Endothelial cell of umbilical vein (primary cell): ENCODE measurements around the gene CHTF8. TPM values are rescaled to one million over a fixed set of nuclear protein-coding genes. Genes with fewer than 3 reads are reported as not detected.

Experiments
- BruUV-seq: library from RNA; stranded (reverse); fragments of 400-500 nt; replicated peaks from 2 replicates; lab custom pipeline; 2021; lab: Mats Ljungman, UMichigan
- CTCF ChIA-PET: fragments of 300-600, 350-600 bp; sonication (Branson Sonifier 250); formaldehyde crosslinking; loops from one replicate; lab custom pipeline; 2021; ENCODE audit warnings: antibody characterized with exemption, inconsistent platforms; lab: Charles Lee
- POLR2A ChIA-PET: fragments of 300-600, 350-600 bp; sonication (Branson Sonifier 250); formaldehyde crosslinking; loops from one replicate; lab custom pipeline; 2021; ENCODE audit warnings: antibody characterized with exemption, inconsistent platforms; lab: Charles Lee
- DNase-seq: peaks from one replicate; pipeline ENCODE4 v3.0.0-alpha.2; 2011; ENCODE audit warnings: low read depth, low spot score
- FAIRE-seq: peaks from 2 replicates; lab custom pipeline; 2011; peaks lifted over from hg19 to GRCh38; lab: Jason Lieb, UNC
- H2AFZ ChIP-seq: 2 replicates; pipeline ENCODE4 v1.6.0; 2012; ENCODE audit warnings: low read depth, low read length, control low read depth, inconsistent platforms
- H3K27ac ChIP-seq: 2 replicates; pipeline ENCODE4 v1.5.1; 2011; ENCODE audit warnings: low read depth, mild to moderate bottlenecking, control low read depth, low read length, moderate library complexity; ENCODE audit not compliant: insufficient read depth
- H3K27me3 ChIP-seq, 2 experiments: 2 replicates each; pipeline versions ENCODE4 v1.6.0 to v1.6.1; 2011; ENCODE audit warnings: low read length in 2 of 2, mixed read lengths in 1 of 2; ENCODE audit not compliant: control insufficient read depth in 2 of 2, insufficient read depth in 2 of 2
- H3K36me3 ChIP-seq, 2 experiments: 2 replicates in 1 of 2; 3 replicates in 1 of 2; pipeline ENCODE4 v1.5.1; 2011; ENCODE audit warnings: low read length in 2 of 2, mild to moderate bottlenecking in 1 of 2, moderate library complexity in 1 of 2; ENCODE audit not compliant: control insufficient read depth in 2 of 2, insufficient read depth in 2 of 2; ENCODE audit errors: extremely low read depth in 1 of 2
- H3K4me1 ChIP-seq: 3 replicates; pipeline ENCODE4 v1.5.1; 2011; ENCODE audit warnings: mild to moderate bottlenecking, low read length; ENCODE audit not compliant: control insufficient read depth, insufficient read depth; ENCODE audit errors: extremely low read depth
- H3K4me2 ChIP-seq: 2 replicates; pipeline ENCODE4 v1.6.1; 2011; ENCODE audit warnings: low read length, control low read depth, mixed read lengths; ENCODE audit not compliant: insufficient read depth
- H3K4me3 ChIP-seq, 3 experiments: fragments of 200-600 bp in 1 of 3; sonication (generic), shearing (Covaris generic) in 1 of 3; replicated peaks in 1 of 3; 2 replicates each; pipeline ENCODE4 v1.5.1; 2011 to 2016; ENCODE audit warnings: control low read depth in 3 of 3, low read length in 3 of 3, mild to moderate bottlenecking in 2 of 3, inconsistent platforms in 1 of 3, low read depth in 1 of 3, moderate library complexity in 1 of 3; ENCODE audit not compliant: insufficient read depth in 1 of 3
- H3K79me2 ChIP-seq: 2 replicates; pipeline ENCODE4 v1.6.0; 2012; ENCODE audit warnings: low read length, inconsistent platforms; ENCODE audit not compliant: control insufficient read depth, insufficient read depth
- H3K9ac ChIP-seq: replicated peaks from 2 replicates; pipeline ENCODE3; 2011; ENCODE audit warnings: low read length, control low read depth; ENCODE audit not compliant: insufficient read depth; ENCODE audit errors: extremely low read depth
- H3K9me1 ChIP-seq: replicated peaks from 3 replicates; pipeline ENCODE4 v1.6.0; 2011; ENCODE audit warnings: mild to moderate bottlenecking, low read length; ENCODE audit not compliant: control insufficient read depth, insufficient read depth; ENCODE audit errors: extremely low read depth
- H3K9me3 ChIP-seq: replicated peaks from 2 replicates; pipeline ENCODE4 v1.5.1; 2012; ENCODE audit warnings: low read length, inconsistent platforms; ENCODE audit not compliant: control insufficient read depth, insufficient read depth
- H4K20me1 ChIP-seq: replicated peaks from 2 replicates; pipeline ENCODE3; 2011; ENCODE audit warnings: mild to moderate bottlenecking, low read length; ENCODE audit not compliant: control insufficient read depth, insufficient read depth; ENCODE audit errors: extremely low read depth
- CTCF ChIP-seq, 2 donors: IDR thresholded peaks; 1 replicate in 1 of 2; 2 replicates in 1 of 2; pipeline ENCODE4 v1.5.1; 2011; ENCODE audit warnings: low read length in 2 of 2, mild to moderate bottlenecking in 2 of 2, moderate library complexity in 2 of 2, control low read depth in 1 of 2, inconsistent platforms in 1 of 2, low read depth in 1 of 2; ENCODE audit not compliant: insufficient read depth in 1 of 2; ENCODE audit errors: extremely low read depth in 1 of 2
- POLR2AphosphoS5 ChIP-seq: IDR thresholded peaks from 2 replicates; pipeline ENCODE4 v1.6.1; 2012; ENCODE audit warnings: low read depth, mild to moderate bottlenecking, control low read depth, low read length, moderate library complexity; ENCODE audit not compliant: insufficient read depth
- dilution Hi-C: fragments of 300-500 bp; cut with MboI; formaldehyde crosslinking; loops from one replicate; pipeline ENCODE4 v1.15.0; 2019; ENCODE audit warnings: low sequenced_read_pairs; ENCODE audit not compliant: extremely low pct_ligation_motif_present
- intact Hi-C: fragments of 100-400 bp; cut with micrococcal nuclease; formaldehyde crosslinking; loops from one replicate; pipeline ENCODE4 v1.10.0; 2022
- polyA plus RNA-seq, 4 experiments: library from polyadenylated mRNA; depleted of rRNA in 3 of 4; stranded (reverse) in 3 of 4; unstranded in 1 of 4; fragments of >200 nt; gene quantifications; 2 replicates each; pipeline versions ENCODE4 v1.2.1 to v1.2.3, GENCODE V29; 2011 to 2012; ENCODE audit warnings: missing spikeins in 1 of 4
- total RNA-seq: library from RNA; stranded (reverse); gene quantifications from 2 replicates; pipeline ENCODE4 v1.2.3, GENCODE V29; 2021

CHTF8 gene
- total and polyA plus RNA-seq, 2 donors (not counting 3 experiments of a cell fraction or from before 2014, with no cell fraction given), result 128 to 131 TPM

GRCh38 chr16:69107316-69107962 is 24.9 kb downstream of the CHTF8 start:
- dilution Hi-C loops (no loop called here), intact Hi-C loops (loop anchor here (5.0 kb wide), 1 partner anchor 115 kb away; no protein-coding TSS in a partner anchor)
- FAIRE-seq (peak; percentile 60), DNase-seq (peak; percentile 22)
- H3K27ac ChIP-seq, result no peak overlapping the region
- no peaks in the 10 kb centered on the region for H3K27me3 ChIP-seq
- H3K4me1 ChIP-seq, result peaks cover 21% of the 10 kb centered on the region
- H3K36me3 ChIP-seq, result peaks cover 0 to 3% of the 10 kb centered on the region in 2 experiments
- H3K9me3 ChIP-seq, result no peaks in the 10 kb centered on the region
- peak overlapping the region in 1 of 3 experiments; percentile 57 for H3K4me3 ChIP-seq
- H3K79me2 ChIP-seq, result no peaks in the 10 kb centered on the region
- H2AFZ ChIP-seq, result no peak overlapping the region
- no TSS peak for BruUV-seq
- H3K9ac ChIP-seq, result no peak overlapping the region
- peak overlapping the region; percentile 50 for H3K4me2 ChIP-seq
- TF ChIP-seq POLR2AphosphoS5, result no peak
- TF ChIP-seq CTCF (IDR thresholded peaks at IDR 0.05; ENCODE audit: extremely low read depth in 1 of 2, insufficient read depth in 1 of 2, low read depth in 1 of 2, low read length in 2 of 2), result peak in 1 of 2 donors; percentile 7
- ChIA-PET CTCF (interaction anchor here (1.2 to 2.9 kb wide), 5 partner anchors 10 to 260 kb away, joined by 3 to 13 read pairs (median 7); no protein-coding TSS in a partner anchor), POLR2A (interaction anchor here (0.6 kb wide), 1 partner anchor 194 kb away, joined by 7 read pairs; no protein-coding TSS in a partner anchor)
- H3K9me1 ChIP-seq, result no peaks in the 10 kb centered on the region
- no peaks in the 10 kb centered on the region for H4K20me1 ChIP-seq
